NCI-H524 (cell line): ENCODE data around the gene TNS1.
"Not testable (repeated sequence)": the region's sequence is repeated elsewhere in the genome, so short reads cannot be mapped to it uniquely, and the experiment has no call there.

ENCODE experiments used
- DNase-seq, 2 experiments: peaks; one replicate each; lab custom pipeline; 2025; lab: John Stamatoyannopoulos, UW

Gene TNS1

GRCh38 chr2:217816396-217816869, 186.4 kb downstream of the TNS1 start:
- DNase-seq: no peak

- no peak for DNase-seq
Measured at GRCh38 chr2:217813828-217814227, 189.0 kb downstream of the TNS1 start.

- no peak for DNase-seq
Measured at GRCh38 chr2:217812170-217812569, 190.6 kb downstream of the TNS1 start.

GRCh38 chr2:217810260-217810659, 192.5 kb downstream of the TNS1 start:
- no peak for DNase-seq

GRCh38 chr2:217809736-217810135, 193.1 kb downstream of the TNS1 start:
- no peak for DNase-seq

GRCh38 chr2:217808967-217809366, 193.8 kb downstream of the TNS1 start:
- not testable (repeated sequence) for DNase-seq

GRCh38 chr2:217808326-217808725, 194.5 kb downstream of the TNS1 start:
- DNase-seq: no peak

GRCh38 chr2:217807753-217808152, 195.0 kb downstream of the TNS1 start:
- DNase-seq: no peak

- no peak for DNase-seq
Measured at GRCh38 chr2:217807025-217807424, 195.8 kb downstream of the TNS1 start.

- no peak for DNase-seq
Measured at GRCh38 chr2:217806482-217806765, 196.4 kb downstream of the TNS1 start.

GRCh38 chr2:217805668-217806481, 196.9 kb downstream of the TNS1 start:
- DNase-seq: no peak

GRCh38 chr2:217804791-217805667, 197.8 kb downstream of the TNS1 start:
- DNase-seq: peak in 1 of 2 experiments; percentile 24

- no peak for DNase-seq
Measured at GRCh38 chr2:217804338-217804737, 198.5 kb downstream of the TNS1 start.

GRCh38 chr2:217803653-217803960, 199.2 kb downstream of the TNS1 start:
- DNase-seq: no peak

GRCh38 chr2:217802876-217803652, 199.7 kb downstream of the TNS1 start:
- DNase-seq: no peak

- no peak for DNase-seq
Measured at GRCh38 chr2:217802266-217802665, 200.5 kb downstream of the TNS1 start.

GRCh38 chr2:217801711-217802110, 201.1 kb downstream of the TNS1 start:
- DNase-seq: no peak

GRCh38 chr2:217801115-217801531, 201.7 kb downstream of the TNS1 start:
- no peak for DNase-seq

- DNase-seq: no peak
Measured at GRCh38 chr2:217800433-217801114, 202.2 kb downstream of the TNS1 start.

GRCh38 chr2:217799563-217800432, 203.0 kb downstream of the TNS1 start:
- no peak for DNase-seq
